IMR-90 (cell line): Measurements from ENCODE around the gene NELFE.

Source experiments
- CTCF ChIP-seq: conservative IDR thresholded peaks from 2 replicates; pipeline ENCODE4 v1.5.1; 2012; ENCODE audit warnings: mild to moderate bottlenecking, low read depth, low read length, improper control_type of control experiment
- MAZ ChIP-seq: IDR thresholded peaks from 2 replicates; pipeline ENCODE4 v1.6.1; 2012; ENCODE audit warnings: low read depth, mild to moderate bottlenecking, low read length, improper control_type of control experiment, moderate library complexity, borderline replicate concordance
- MXI1 ChIP-seq: IDR thresholded peaks from 2 replicates; pipeline ENCODE4 v1.6.1; 2012; ENCODE audit warnings: low read depth, mild to moderate bottlenecking, low read length, moderate library complexity, borderline replicate concordance
- NFE2L2 ChIP-seq: fragments of 150-350 bp; IDR thresholded peaks from 2 replicates; pipeline ENCODE4 v1.6.1; 2016; ENCODE audit warnings: low read depth, mild to moderate bottlenecking, low read length
- POLR2A ChIP-seq: IDR thresholded peaks from 2 replicates; pipeline ENCODE4 v1.6.1; 2012; ENCODE audit warnings: mild to moderate bottlenecking, low read depth, low read length
- RAD21 ChIP-seq: IDR thresholded peaks from 2 replicates; pipeline ENCODE4 v1.6.1; 2012; ENCODE audit warnings: low read length, improper control_type of control experiment
- SMC3 ChIP-seq: fragments of 150-350 bp; IDR thresholded peaks from 2 replicates; pipeline ENCODE4 v1.6.1; 2016; ENCODE audit warnings: low read depth, mild to moderate bottlenecking, antibody characterized with exemption, low read length, moderate library complexity

GRCh38 chr6:31952890-31953289, 5.9 kb downstream of the NELFE start:
- TF ChIP-seq CTCF = no peak
- TF ChIP-seq SMC3 = no peak
- no peak for TF ChIP-seq NFE2L2
- no peak for TF ChIP-seq POLR2A
- TF ChIP-seq RAD21 = no peak
- TF ChIP-seq MXI1 = no peak
- no peak for TF ChIP-seq MAZ
